CD14-positive monocyte (primary cell): ENCODE results near the gene PABPC5. TPM values are rescaled to one million over a fixed set of nuclear protein-coding genes. Genes with fewer than 3 reads are reported as not detected.

Experiments used
- DNase-seq, 3 donors: peaks; one replicate each; pipeline ENCODE4 v3.0.0-alpha.2; 2011 to 2022
- H2AFZ ChIP-seq: 2 replicates; pipeline ENCODE4 v1.6.0; 2012; ENCODE audit warnings: mild to moderate bottlenecking, low read depth, low read length, inconsistent platforms; ENCODE audit not compliant: insufficient read depth, poor library complexity, severe bottlenecking
- H3K27ac ChIP-seq, 2 donors: 1 replicate in 1 of 2; 2 replicates in 1 of 2; pipeline ENCODE4 v1.5.1; 2012 to 2013; ENCODE audit warnings: low read length in 2 of 2, control low read depth in 1 of 2, inconsistent platforms in 1 of 2, low read depth in 1 of 2, mild to moderate bottlenecking in 1 of 2
- H3K27me3 ChIP-seq, 2 donors: one replicate each; pipeline versions ENCODE4 v1.6.0 to v1.6.1; 2011 to 2013; ENCODE audit warnings: low read length in 2 of 2; ENCODE audit not compliant: control insufficient read depth in 2 of 2, insufficient read depth in 2 of 2
- H3K36me3 ChIP-seq, 2 donors: replicated peaks in 1 of 2; 1 replicate in 1 of 2; 2 replicates in 1 of 2; pipeline versions ENCODE4 v1.5.1 to v1.6.1; 2012 to 2013; ENCODE audit warnings: low read length in 2 of 2, control low read depth in 1 of 2, inconsistent platforms in 1 of 2, mild to moderate bottlenecking in 1 of 2; ENCODE audit not compliant: insufficient read depth in 2 of 2, control insufficient read depth in 1 of 2
- H3K4me1 ChIP-seq, 2 donors: 1 replicate in 1 of 2; 2 replicates in 1 of 2; pipeline versions ENCODE4 v1.5.1 to v1.6.1; 2012 to 2013; ENCODE audit warnings: low read length in 2 of 2, control low read depth in 1 of 2, inconsistent platforms in 1 of 2, mild to moderate bottlenecking in 1 of 2, moderate library complexity in 1 of 2; ENCODE audit not compliant: insufficient read depth in 2 of 2, control insufficient read depth in 1 of 2
- H3K4me2 ChIP-seq: replicated peaks from 2 replicates; pipeline ENCODE3; 2012; ENCODE audit warnings: low read length, moderate library complexity, mild to moderate bottlenecking; ENCODE audit not compliant: poor library complexity, severe bottlenecking; ENCODE audit errors: extremely low read depth
- H3K4me3 ChIP-seq, 3 experiments: fragments of 200-600 bp in 1 of 3; sonication (generic) in 1 of 3; replicated peaks in 1 of 3; 1 replicate in 2 of 3; 2 replicates in 1 of 3; pipeline ENCODE4 v1.5.1; 2011 to 2013; ENCODE audit warnings: low read length in 3 of 3, mild to moderate bottlenecking in 3 of 3, control low read depth in 2 of 3, low read depth in 2 of 3, inconsistent platforms in 1 of 3, moderate library complexity in 1 of 3
- H3K79me2 ChIP-seq: 2 replicates; pipeline ENCODE4 v1.6.0; 2012; ENCODE audit warnings: mild to moderate bottlenecking, control low read depth, inconsistent platforms, low read length, moderate library complexity; ENCODE audit not compliant: insufficient read depth
- H3K9ac ChIP-seq: 2 replicates; pipeline ENCODE4 v1.6.0; 2017; ENCODE audit warnings: low read length, mild to moderate bottlenecking; ENCODE audit not compliant: insufficient read depth, poor library complexity, severe bottlenecking
- H3K9me3 ChIP-seq, 2 donors: replicated peaks in 1 of 2; 1 replicate in 1 of 2; 2 replicates in 1 of 2; pipeline versions ENCODE4 v1.5.1 to v1.6.1; 2012 to 2013; ENCODE audit warnings: low read length in 2 of 2, control low read depth in 1 of 2; ENCODE audit not compliant: control insufficient read depth in 1 of 2, insufficient read depth in 1 of 2
- H4K20me1 ChIP-seq: 2 replicates; pipeline ENCODE4 v1.6.0; 2012; ENCODE audit warnings: mild to moderate bottlenecking, low read length, control low read depth, moderate library complexity; ENCODE audit not compliant: insufficient read depth
- H3K27ac Mint-ChIP-seq, 7 donors: one replicate each; pipeline ENCODE4 v1.8.0; 2020; ENCODE audit warnings: mild to moderate bottlenecking in 7 of 7, mixed read lengths in 7 of 7, moderate library complexity in 6 of 7, inconsistent platforms in 2 of 7
- H3K27me3 Mint-ChIP-seq, 3 donors: one replicate each; pipeline ENCODE4 v1.8.0; 2021 to 2022; ENCODE audit warnings: low read depth in 3 of 3, mild to moderate bottlenecking in 3 of 3, mixed read lengths in 3 of 3, moderate library complexity in 3 of 3, inconsistent platforms in 1 of 3
- H3K36me3 Mint-ChIP-seq, 2 donors: one replicate each; pipeline ENCODE4 v1.8.0; 2020; ENCODE audit warnings: mixed read lengths in 2 of 2, inconsistent platforms in 1 of 2, mild to moderate bottlenecking in 1 of 2
- H3K4me1 Mint-ChIP-seq: one replicate; pipeline ENCODE4 v1.8.0; 2020; ENCODE audit warnings: mild to moderate bottlenecking, mixed read lengths
- H3K4me3 Mint-ChIP-seq, 2 donors: one replicate each; pipeline ENCODE4 v1.8.0; 2020; ENCODE audit warnings: mild to moderate bottlenecking in 2 of 2, mixed read lengths in 2 of 2, moderate library complexity in 1 of 2
- H3K9me3 Mint-ChIP-seq, 7 donors: one replicate each; pipeline ENCODE4 v1.8.0; 2020 to 2022; ENCODE audit warnings: mixed read lengths in 7 of 7, mild to moderate bottlenecking in 6 of 7, moderate library complexity in 6 of 7, inconsistent platforms in 2 of 7
- WGBS: methylation state at CpG from one replicate; pipeline ENCODE4 v1.1.5; 2013; ENCODE audit warnings: missing lambda C conversion rate; ENCODE audit not compliant: insufficient coverage; 5-methylcytosine and 5-hydroxymethylcytosine counted together
- intact Hi-C, 2 donors: fragments of 100-400 bp; cut with micrococcal nuclease; formaldehyde crosslinking; loops; one replicate each; pipeline versions ENCODE4 v1.15.0 to v1.15.1; 2023
- polyA plus RNA-seq, 3 donors: library from polyadenylated mRNA; depleted of rRNA in 1 of 3; unstranded in 2 of 3; stranded (reverse) in 1 of 3; fragments of 300-500 nt in 2 of 3; fragments of >200 nt in 1 of 3; fragmentation: Illumina TruSeq in 2 of 3; gene quantifications; 1 replicate in 2 of 3; 2 replicates in 1 of 3; pipeline ENCODE4 v1.2.3, GENCODE V29; 2012 to 2021
- small RNA-seq: library from RNA; depleted of rRNA; stranded (forward); fragments of <200 nt; gene quantifications from one replicate; pipeline ENCODE3, GENCODE V24; 2012; ENCODE audit warnings: low read depth; ENCODE audit not compliant: insufficient read length
- TF ChIP-seq, protein P1 (sequence below): fragments of 200-600 bp; IDR thresholded peaks from one replicate; pipeline ENCODE4 v1.8.0; 2022; ENCODE audit warnings: antibody characterized with exemption, mild to moderate bottlenecking

PABPC5 gene
- polyA plus RNA-seq, 3 donors: not detected

DNA sequence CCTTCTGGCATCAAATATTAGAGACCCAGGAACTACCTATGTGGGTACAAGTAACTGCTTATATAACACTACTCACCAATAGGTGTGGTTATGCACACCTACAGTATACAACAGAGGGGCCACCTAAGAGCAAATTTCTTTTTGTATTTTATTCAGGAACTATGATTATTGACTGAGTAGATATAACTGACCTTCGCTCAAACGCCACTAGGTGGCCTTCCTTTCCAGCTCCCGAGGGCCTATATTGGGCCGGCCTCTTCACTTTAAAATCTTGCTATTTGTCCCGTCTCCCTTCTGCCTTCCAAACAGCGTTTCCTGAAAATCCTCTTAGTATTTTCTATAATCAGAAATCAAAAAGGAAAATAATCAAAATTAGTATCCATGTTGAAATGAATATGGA is 19.9 kb upstream of the PABPC5 start:
- Mint-ChIP-seq H3K9me3 (peaks cover 0 to 3% (median 0%) of the 10 kb centered on the region in 7 donors), H3K4me1 (no peaks in the 10 kb centered on the region), H3K36me3 (no peaks in the 10 kb centered on the region), H3K27me3 (no peaks in the 10 kb centered on the region), H3K4me3 (no peak overlapping the region), H3K27ac (no peak overlapping the region)
- H3K9ac ChIP-seq: no peak overlapping the region
- no peaks in the 10 kb centered on the region for H3K27me3 ChIP-seq
- no peak overlapping the region for H3K4me3 ChIP-seq
- no peak overlapping the region for H3K27ac ChIP-seq
- no peaks in the 10 kb centered on the region for H3K9me3 ChIP-seq
- H3K4me2 ChIP-seq: no peak overlapping the region
- no peaks in the 10 kb centered on the region for H3K79me2 ChIP-seq
- DNase-seq: no peak
- no peaks in the 10 kb centered on the region for H3K4me1 ChIP-seq
- TF ChIP-seq, protein P1, sequence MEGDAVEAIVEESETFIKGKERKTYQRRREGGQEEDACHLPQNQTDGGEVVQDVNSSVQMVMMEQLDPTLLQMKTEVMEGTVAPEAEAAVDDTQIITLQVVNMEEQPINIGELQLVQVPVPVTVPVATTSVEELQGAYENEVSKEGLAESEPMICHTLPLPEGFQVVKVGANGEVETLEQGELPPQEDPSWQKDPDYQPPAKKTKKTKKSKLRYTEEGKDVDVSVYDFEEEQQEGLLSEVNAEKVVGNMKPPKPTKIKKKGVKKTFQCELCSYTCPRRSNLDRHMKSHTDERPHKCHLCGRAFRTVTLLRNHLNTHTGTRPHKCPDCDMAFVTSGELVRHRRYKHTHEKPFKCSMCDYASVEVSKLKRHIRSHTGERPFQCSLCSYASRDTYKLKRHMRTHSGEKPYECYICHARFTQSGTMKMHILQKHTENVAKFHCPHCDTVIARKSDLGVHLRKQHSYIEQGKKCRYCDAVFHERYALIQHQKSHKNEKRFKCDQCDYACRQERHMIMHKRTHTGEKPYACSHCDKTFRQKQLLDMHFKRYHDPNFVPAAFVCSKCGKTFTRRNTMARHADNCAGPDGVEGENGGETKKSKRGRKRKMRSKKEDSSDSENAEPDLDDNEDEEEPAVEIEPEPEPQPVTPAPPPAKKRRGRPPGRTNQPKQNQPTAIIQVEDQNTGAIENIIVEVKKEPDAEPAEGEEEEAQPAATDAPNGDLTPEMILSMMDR: no peak
- intact Hi-C loops: no loop called here
- no peak overlapping the region for H2AFZ ChIP-seq
- no CpG with 5 or more reads among the region's 6 CpGs for WGBS
- H3K36me3 ChIP-seq: no peaks in the 10 kb centered on the region
- no peaks in the 10 kb centered on the region for H4K20me1 ChIP-seq

DNA sequence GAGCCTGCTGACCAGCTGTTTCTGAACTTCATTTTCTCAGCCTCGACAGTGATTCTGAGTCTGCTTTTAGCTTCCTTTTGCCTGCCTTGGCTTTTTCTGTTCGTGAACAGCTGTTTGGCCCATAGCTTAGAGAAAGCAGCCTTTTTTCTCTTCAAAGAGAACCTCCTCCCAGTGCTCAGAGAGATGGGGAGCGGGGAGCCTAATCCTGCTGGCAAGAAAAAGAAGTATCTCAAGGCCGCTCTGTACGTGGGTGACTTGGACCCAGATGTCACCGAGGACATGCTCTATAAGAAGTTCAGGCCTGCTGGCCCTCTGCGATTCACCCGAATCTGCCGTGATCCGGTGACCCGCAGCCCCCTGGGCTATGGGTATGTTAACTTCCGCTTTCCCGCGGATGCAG is 756 bp downstream of the PABPC5 start:
- H3K27me3 ChIP-seq: peaks cover 5 to 9% of the 10 kb centered on the region in 2 donors
- H3K9ac ChIP-seq: no peak overlapping the region
- H3K4me2 ChIP-seq: no peak overlapping the region
- H2AFZ ChIP-seq: no peak overlapping the region
- peaks cover 0 to 5% of the 10 kb centered on the region in 2 donors for H3K9me3 ChIP-seq
- peak overlapping the region in 1 of 2 donors; percentile 42 for H3K4me3 Mint-ChIP-seq
- H3K9me3 Mint-ChIP-seq: peaks cover 0 to 13% (median 4%) of the 10 kb centered on the region in 7 donors
- peaks cover 4 to 16% (median 15%) of the 10 kb centered on the region in 3 donors for H3K27me3 Mint-ChIP-seq
- no peaks in the 10 kb centered on the region for H3K4me1 Mint-ChIP-seq
- no peak overlapping the region for H3K27ac Mint-ChIP-seq
- no peak overlapping the region for H3K27ac ChIP-seq
- intact Hi-C loops: no loop called here
- no peak for DNase-seq
- no peaks in the 10 kb centered on the region for H3K4me1 ChIP-seq
- TF ChIP-seq, protein P1: no peak
- WGBS: 75% methylated on average over 4 of the region's 14 CpGs
- no peak overlapping the region for H3K4me3 ChIP-seq
- no peaks in the 10 kb centered on the region for H3K36me3 ChIP-seq
- H4K20me1 ChIP-seq: no peaks in the 10 kb centered on the region
- H3K36me3 Mint-ChIP-seq: no peaks in the 10 kb centered on the region
- no peaks in the 10 kb centered on the region for H3K79me2 ChIP-seq

Small RNA genes within 50 kb of the gene (small RNA-seq; reads per million reads assigned to genes)
- not detected for gene AL662874.1
